ENCODE results near the gene GRM7.

GRM7 gene

GRCh38 chr3:6857510-6857909, 3.4 kb upstream of the GRM7 start:
- Histone ChIP-seq H3K4me3 (replicated peaks; ENCODE audit: insufficient read depth, low read length) (no peak overlapping the region), H3K27me3 (ENCODE audit: insufficient read depth, poor library complexity, severe bottlenecking) (peaks cover 10% of the 10 kb centered on the region), H3K27ac (replicated peaks) (no peak overlapping the region)
- no peak for DNase-seq (ENCODE audit: low read depth in 1 of 2, low spot score in 1 of 2)
- TF ChIP-seq REST (IDR thresholded peaks at IDR 0.05; ENCODE audit: insufficient replicate concordance, low read depth), result no peak
- TF ChIP-seq SPI1 (IDR thresholded peaks at IDR 0.05; ENCODE audit: borderline replicate concordance, low read depth), result no peak
- TF ChIP-seq CTCF (IDR thresholded peaks at IDR 0.05; ENCODE audit: insufficient read depth, low read length), result no peak
- no peak for TF ChIP-seq POLR2AphosphoS5 (IDR thresholded peaks at IDR 0.05; ENCODE audit: low read depth)
- TF ChIP-seq GABPA (IDR thresholded peaks at IDR 0.05; ENCODE audit: low read depth), result no peak

- TF ChIP-seq GABPA (IDR thresholded peaks at IDR 0.05; ENCODE audit: low read depth), result no peak
- TF ChIP-seq POLR2AphosphoS5 (IDR thresholded peaks at IDR 0.05; ENCODE audit: low read depth), result no peak
- TF ChIP-seq CTCF (IDR thresholded peaks at IDR 0.05; ENCODE audit: insufficient read depth, low read length), result no peak
- no peak for TF ChIP-seq SPI1 (IDR thresholded peaks at IDR 0.05; ENCODE audit: borderline replicate concordance, low read depth)
- TF ChIP-seq REST (IDR thresholded peaks at IDR 0.05; ENCODE audit: insufficient replicate concordance, low read depth), result no peak
- H3K27ac ChIP-seq (replicated peaks), result no peak overlapping the region
- H3K4me3 ChIP-seq (replicated peaks; ENCODE audit: insufficient read depth, low read length), result no peak overlapping the region
- peaks cover 18% of the 10 kb centered on the region for H3K27me3 ChIP-seq (ENCODE audit: insufficient read depth, poor library complexity, severe bottlenecking)
- DNase-seq (ENCODE audit: low read depth in 1 of 2, low spot score in 1 of 2), result no peak
Observed at GRCh38 chr3:6860149-6860953, 564 bp upstream of the GRM7 start.

- H3K4me3 ChIP-seq (replicated peaks; ENCODE audit: insufficient read depth, low read length), result no peak overlapping the region
- peaks cover 18% of the 10 kb centered on the region for H3K27me3 ChIP-seq (ENCODE audit: insufficient read depth, poor library complexity, severe bottlenecking)
- TF ChIP-seq POLR2AphosphoS5 (IDR thresholded peaks at IDR 0.05; ENCODE audit: low read depth), result no peak
- TF ChIP-seq CTCF (IDR thresholded peaks at IDR 0.05; ENCODE audit: insufficient read depth, low read length), result no peak
- TF ChIP-seq REST (IDR thresholded peaks at IDR 0.05; ENCODE audit: insufficient replicate concordance, low read depth), result no peak
- TF ChIP-seq GABPA (IDR thresholded peaks at IDR 0.05; ENCODE audit: low read depth), result no peak
- TF ChIP-seq SPI1 (IDR thresholded peaks at IDR 0.05; ENCODE audit: borderline replicate concordance, low read depth), result no peak
- H3K27ac ChIP-seq (replicated peaks), result no peak overlapping the region
- DNase-seq (ENCODE audit: low read depth in 1 of 2, low spot score in 1 of 2), result no peak
Observed at GRCh38 chr3:6861625-6862000, 698 bp downstream of the GRM7 start.

All from HL-60 (cell line).